ENCODE data around the gene REXO1. TPM values are rescaled to one million over a fixed set of nuclear protein-coding genes. Genes with fewer than 3 reads are reported as not detected.

Gene REXO1
- total and polyA plus RNA-seq, 2 of the 8 experiments (the other 6 are each of a cell fraction or from before 2014, with no cell fraction given): 42.4 to 44.3 TPM

DNA sequence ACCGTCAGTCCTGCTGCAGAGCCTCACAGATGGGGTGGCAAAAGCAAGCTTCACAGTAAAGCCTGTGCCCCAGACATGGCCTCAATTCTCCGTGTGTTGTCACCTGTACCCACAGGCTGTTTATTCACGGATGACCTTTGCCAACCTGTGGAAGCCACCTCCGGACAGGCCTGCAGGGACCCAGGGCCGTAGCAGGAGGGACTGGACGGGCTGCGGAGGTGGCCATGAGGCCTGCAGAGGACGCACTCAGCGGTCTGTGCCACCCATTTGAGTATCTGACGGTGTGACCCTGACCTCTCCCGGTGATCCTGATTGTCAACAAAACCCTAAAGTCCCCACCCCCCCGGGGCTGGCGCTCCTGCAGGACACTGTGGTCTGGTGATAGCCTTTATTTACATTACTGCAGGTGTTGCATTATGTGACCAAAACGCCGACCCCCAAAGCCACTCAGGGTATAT lies 22.9 kb upstream of the REXO1 start (continued):
- TF ChIP-seq, protein P1, sequence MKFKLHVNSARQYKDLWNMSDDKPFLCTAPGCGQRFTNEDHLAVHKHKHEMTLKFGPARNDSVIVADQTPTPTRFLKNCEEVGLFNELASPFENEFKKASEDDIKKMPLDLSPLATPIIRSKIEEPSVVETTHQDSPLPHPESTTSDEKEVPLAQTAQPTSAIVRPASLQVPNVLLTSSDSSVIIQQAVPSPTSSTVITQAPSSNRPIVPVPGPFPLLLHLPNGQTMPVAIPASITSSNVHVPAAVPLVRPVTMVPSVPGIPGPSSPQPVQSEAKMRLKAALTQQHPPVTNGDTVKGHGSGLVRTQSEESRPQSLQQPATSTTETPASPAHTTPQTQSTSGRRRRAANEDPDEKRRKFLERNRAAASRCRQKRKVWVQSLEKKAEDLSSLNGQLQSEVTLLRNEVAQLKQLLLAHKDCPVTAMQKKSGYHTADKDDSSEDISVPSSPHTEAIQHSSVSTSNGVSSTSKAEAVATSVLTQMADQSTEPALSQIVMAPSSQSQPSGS (IDR thresholded peaks at IDR 0.05; ENCODE audit: low read length): no peak
- TF ChIP-seq KDM5A (IDR thresholded peaks at IDR 0.05; ENCODE audit: low read length) (no peak), ASH2L (IDR thresholded peaks at IDR 0.05; ENCODE audit: low read length) (no peak), KDM1A (IDR thresholded peaks at IDR 0.05; ENCODE audit: borderline replicate concordance, low read length) (no peak), NRF1 (IDR thresholded peaks at IDR 0.05; ENCODE audit: low read depth, low read length) (no peak), BCL11A (IDR thresholded peaks at IDR 0.05; ENCODE audit: low read depth in 2 of 2, low read length in 2 of 2) (no peak)

Measured in H1 (cell line).